ENCODE data around the gene RAB3B. TPM values are rescaled to one million over a fixed set of nuclear protein-coding genes. Genes with fewer than 3 reads are reported as not detected.

RAB3B gene
- total and polyA plus RNA-seq, 9 of the 15 experiments (the other 6 are each of a cell fraction or from before 2014, with no cell fraction given) = 0.07 to 0.47 (median 0.27) TPM

GRCh38 chr1:52002038-52002917 lies 11.8 kb upstream of the RAB3B start (continued):
- TF ChIP-seq AFF1 (IDR thresholded peaks at IDR 0.05; ENCODE audit: low read depth in 1 of 2, partially characterized antibody in 2 of 2) = peak in 1 of 2 experiments; percentile 77
- TF ChIP-seq NBN (IDR thresholded peaks at IDR 0.05; ENCODE audit: low read depth) = 0 out of 2 replicates have a peak, but pooled peaks have one; percentile 22
- 0 out of 4 replicates have a peak, but pooled peaks of 1 of the 2 experiments have one; percentile 33 for TF ChIP-seq ZMIZ1 (IDR thresholded peaks at IDR 0.05; ENCODE audit: low read depth in 2 of 2, low read length in 2 of 2)
- no peak for TF ChIP-seq ZNF655 (CRISPR knock-in tag; IDR thresholded peaks at IDR 0.05)
- TF ChIP-seq ESRRA (IDR thresholded peaks at IDR 0.05; ENCODE audit: borderline replicate concordance, low read depth) = peak; percentile 53
- TF ChIP-seq SIN3B (IDR thresholded peaks at IDR 0.05; ENCODE audit: low read depth) = 0 out of 2 replicates have a peak, but pooled peaks have one; percentile 23
- TF ChIP-seq ARID2 (IDR thresholded peaks at IDR 0.05) = peak; percentile 83
- 0 out of 2 replicates have a peak, but pooled peaks have one; percentile 74 for TF ChIP-seq PRMT5 (CRISPR knock-in tag; IDR thresholded peaks at IDR 0.05)
- TF ChIP-seq CREB1 (IDR thresholded peaks at IDR 0.05) = no peak
- peak; percentile 17; the same call in 1 of the 2 replicates for TF ChIP-seq CREB1 (CRISPR knock-in tag; IDR thresholded peaks at IDR 0.05)
- TF ChIP-seq ZBTB33 (CRISPR knock-in tag; IDR thresholded peaks at IDR 0.05) = peak; percentile 43; the same call in 1 of the 2 replicates
- TF ChIP-seq MED1 (CRISPR knock-in tag; IDR thresholded peaks at IDR 0.05; ENCODE audit: borderline replicate concordance) = no peak
- TF ChIP-seq SNRNP70 (optimal IDR thresholded peaks at IDR 0.05; ENCODE audit: low read depth, low read length) = no peak
- no peak for TF ChIP-seq SAFB (IDR thresholded peaks at IDR 0.05; ENCODE audit: borderline replicate concordance, low read depth, low read length)
- peak; percentile 74 for TF ChIP-seq RFX1 (IDR thresholded peaks at IDR 0.05)
